ENCODE results near the gene RXRG. TPM values are rescaled to one million over a fixed set of nuclear protein-coding genes. Genes with fewer than 3 reads are reported as not detected.

RXRG gene
- total and polyA plus RNA-seq, 2 donors (not counting 1 experiment from before 2014, with no cell fraction given): under 0.01 to 0.31 TPM

GRCh38 chr1:165395901-165396300, 49.0 kb downstream of the RXRG start:
- no peak for DNase-seq (ENCODE audit: low read depth in 2 of 2)
- H3K9ac ChIP-seq (ENCODE audit: insufficient read depth, low read length): no peak overlapping the region
- H3K4me2 ChIP-seq (ENCODE audit: extremely low read depth, insufficient read depth, low read length): no peak overlapping the region
- no peak overlapping the region for H3K27ac ChIP-seq (ENCODE audit: insufficient read depth, low read length)
- H4K20me1 ChIP-seq (ENCODE audit: control insufficient read depth, extremely low read depth, insufficient read depth, low read length): no peaks in the 10 kb centered on the region
- H3K9me3 ChIP-seq (ENCODE audit: control insufficient read depth, insufficient read depth, low read depth, low read length): no peaks in the 10 kb centered on the region
- H3K27me3 ChIP-seq (ENCODE audit: control insufficient read depth, insufficient read depth, low read length): peaks cover 5% of the 10 kb centered on the region
- H3K4me3 ChIP-seq (replicated peaks in 1 of 4; ENCODE audit: control extremely low read depth in 1 of 4, insufficient read depth in 1 of 4, low read depth in 3 of 4, low read length in 4 of 4): no peak overlapping the region
- H3K79me2 ChIP-seq (ENCODE audit: control insufficient read depth, insufficient read depth, low read length): no peaks in the 10 kb centered on the region
- H3K4me1 ChIP-seq (ENCODE audit: control insufficient read depth, extremely low read depth, insufficient read depth, low read length): peaks cover 3% of the 10 kb centered on the region
- no peak for TF ChIP-seq EZH2 (IDR thresholded peaks at IDR 0.05; ENCODE audit: low read length, missing control alignments)
- no peak for TF ChIP-seq CTCF (conservative IDR thresholded peaks at IDR 0.05 in 1 of 2, IDR thresholded peaks at IDR 0.05 in 1 of 2; ENCODE audit: low read depth in 1 of 2, low read length in 2 of 2)
- H3K36me3 ChIP-seq (ENCODE audit: control insufficient read depth, insufficient read depth, low read length): no peaks in the 10 kb centered on the region
- H2AFZ ChIP-seq (ENCODE audit: low read length): no peak overlapping the region

- Histone ChIP-seq H3K9ac (ENCODE audit: insufficient read depth, low read length) (no peak overlapping the region), H4K20me1 (ENCODE audit: control insufficient read depth, extremely low read depth, insufficient read depth, low read length) (no peaks in the 10 kb centered on the region), H3K9me3 (ENCODE audit: control insufficient read depth, insufficient read depth, low read depth, low read length) (no peaks in the 10 kb centered on the region), H3K36me3 (ENCODE audit: control insufficient read depth, insufficient read depth, low read length) (no peaks in the 10 kb centered on the region), H2AFZ (ENCODE audit: low read length) (no peak overlapping the region), H3K4me1 (ENCODE audit: control insufficient read depth, extremely low read depth, insufficient read depth, low read length) (peaks cover 3% of the 10 kb centered on the region), H3K27ac (ENCODE audit: insufficient read depth, low read length) (no peak overlapping the region), H3K27me3 (ENCODE audit: control insufficient read depth, insufficient read depth, low read length) (peaks cover 5% of the 10 kb centered on the region), H3K4me3 (replicated peaks in 1 of 4; ENCODE audit: control extremely low read depth in 1 of 4, insufficient read depth in 1 of 4, low read depth in 3 of 4, low read length in 4 of 4) (no peak overlapping the region), H3K79me2 (ENCODE audit: control insufficient read depth, insufficient read depth, low read length) (no peaks in the 10 kb centered on the region), H3K4me2 (ENCODE audit: extremely low read depth, insufficient read depth, low read length) (no peak overlapping the region)
- TF ChIP-seq EZH2 (IDR thresholded peaks at IDR 0.05; ENCODE audit: low read length, missing control alignments): no peak
- no peak for TF ChIP-seq CTCF (conservative IDR thresholded peaks at IDR 0.05 in 1 of 2, IDR thresholded peaks at IDR 0.05 in 1 of 2; ENCODE audit: low read depth in 1 of 2, low read length in 2 of 2)
- no peak for DNase-seq (ENCODE audit: low read depth in 2 of 2)
Measured at GRCh38 chr1:165395478-165395877, 49.4 kb downstream of the RXRG start.

GRCh38 chr1:165392634-165393571, 52.0 kb downstream of the RXRG start:
- no peak for TF ChIP-seq EZH2 (IDR thresholded peaks at IDR 0.05; ENCODE audit: low read length, missing control alignments)
- peak; percentile 91 to 96 for TF ChIP-seq CTCF (conservative IDR thresholded peaks at IDR 0.05 in 1 of 2, IDR thresholded peaks at IDR 0.05 in 1 of 2; ENCODE audit: low read depth in 1 of 2, low read length in 2 of 2)
- H3K36me3 ChIP-seq (ENCODE audit: control insufficient read depth, insufficient read depth, low read length): no peaks in the 10 kb centered on the region
- no peaks in the 10 kb centered on the region for H3K9me3 ChIP-seq (ENCODE audit: control insufficient read depth, insufficient read depth, low read depth, low read length)
- peak overlapping the region; percentile 1 for H3K4me2 ChIP-seq (ENCODE audit: extremely low read depth, insufficient read depth, low read length)
- H3K27me3 ChIP-seq (ENCODE audit: control insufficient read depth, insufficient read depth, low read length): peaks cover 16% of the 10 kb centered on the region
- H3K9ac ChIP-seq (ENCODE audit: insufficient read depth, low read length): no peak overlapping the region
- H3K79me2 ChIP-seq (ENCODE audit: control insufficient read depth, insufficient read depth, low read length): no peaks in the 10 kb centered on the region
- peak overlapping the region in 2 of 4 experiments; percentile 26 to 32 for H3K4me3 ChIP-seq (replicated peaks in 1 of 4; ENCODE audit: control extremely low read depth in 1 of 4, insufficient read depth in 1 of 4, low read depth in 3 of 4, low read length in 4 of 4)
- DNase-seq (ENCODE audit: low read depth in 2 of 2): peak; percentile 92 to 93
- H3K27ac ChIP-seq (ENCODE audit: insufficient read depth, low read length): no peak overlapping the region
- H3K4me1 ChIP-seq (ENCODE audit: control insufficient read depth, extremely low read depth, insufficient read depth, low read length): peaks cover 3% of the 10 kb centered on the region
- H2AFZ ChIP-seq (ENCODE audit: low read length): no peak overlapping the region
- no peaks in the 10 kb centered on the region for H4K20me1 ChIP-seq (ENCODE audit: control insufficient read depth, extremely low read depth, insufficient read depth, low read length)

Data from fibroblast of lung (primary cell).